ENCODE results near the gene LINS1. TPM values are rescaled to one million over a fixed set of nuclear protein-coding genes. Genes with fewer than 3 reads are reported as not detected.
A peak's percentile ranks its signal among the peaks of the same experiment; 100 is the strongest.

LINS1 gene
- polyA plus RNA-seq, 1 donor (not counting 4 experiments of a cell fraction or from before 2014, with no cell fraction given), result 19.4 TPM

GRCh38 chr15:100601163-100601562 lies 821 bp downstream of the LINS1 start:
- Histone ChIP-seq H3K4me1 (ENCODE audit: control insufficient read depth, extremely low read depth, insufficient read depth, low read length) (peaks cover 37% of the 10 kb centered on the region), H3K36me3 (ENCODE audit: control insufficient read depth in 2 of 2, extremely low read depth in 1 of 2, insufficient read depth in 2 of 2, low read length in 2 of 2) (peaks cover 0 to 4% of the 10 kb centered on the region in 2 experiments), H3K9me3 (ENCODE audit: control insufficient read depth, low read depth, low read length) (no peaks in the 10 kb centered on the region), H3K9ac (ENCODE audit: control insufficient read depth, extremely low read depth, insufficient read depth, low read length) (peak overlapping the region; percentile 95), H3K4me3 (ENCODE audit: control insufficient read depth in 2 of 3, extremely low read depth in 1 of 3, insufficient read depth in 2 of 3, low read depth in 1 of 3, low read length in 3 of 3) (peak overlapping the region; percentile 85 to 100 (median 99)), H2AFZ (ENCODE audit: control insufficient read depth, low read length) (peak overlapping the region; percentile 80), H3K27me3 (ENCODE audit: control insufficient read depth, extremely low read depth, insufficient read depth, low read length) (no peaks in the 10 kb centered on the region), H3K4me2 (ENCODE audit: control insufficient read depth, extremely low read depth, insufficient read depth, low read depth, low read length) (peak overlapping the region; percentile 100), H3K27ac (ENCODE audit: control insufficient read depth, insufficient read depth, low read length) (peak overlapping the region; percentile 90), H3K9me1 (ENCODE audit: control insufficient read depth, extremely low read depth, insufficient read depth, low read length) (no peaks in the 10 kb centered on the region), H3K79me2 (ENCODE audit: control insufficient read depth, insufficient read depth, low read length) (peaks cover 83% of the 10 kb centered on the region), H4K20me1 (ENCODE audit: control insufficient read depth, extremely low read depth, insufficient read depth, low read length) (no peaks in the 10 kb centered on the region)
- DNase-seq (ENCODE audit: low read depth, low spot score) (no peak), FAIRE-seq (no peak)
- dilution Hi-C loops (cut with MboI; ENCODE audit: extremely low pct_ligation_motif_present, low sequenced_read_pairs), result no loop called here
- TF ChIP-seq EZH2 (IDR thresholded peaks at IDR 0.05; ENCODE audit: low read length) (no peak), CTCF (optimal IDR thresholded peaks at IDR 0.05 in 1 of 3, IDR thresholded peaks at IDR 0.05 in 1 of 3, conservative IDR thresholded peaks at IDR 0.05 in 1 of 3; ENCODE audit: extremely low read depth in 1 of 3, insufficient read depth in 2 of 3, low read length in 3 of 3) (no peak)

- H3K36me3 ChIP-seq (ENCODE audit: control insufficient read depth in 2 of 2, extremely low read depth in 1 of 2, insufficient read depth in 2 of 2, low read length in 2 of 2), result no peaks in the 10 kb centered on the region
- H3K4me1 ChIP-seq (ENCODE audit: control insufficient read depth, extremely low read depth, insufficient read depth, low read length), result peaks cover 36% of the 10 kb centered on the region
- H3K27ac ChIP-seq (ENCODE audit: control insufficient read depth, insufficient read depth, low read length), result no peak overlapping the region
- TF ChIP-seq EZH2 (IDR thresholded peaks at IDR 0.05; ENCODE audit: low read length) (no peak), CTCF (optimal IDR thresholded peaks at IDR 0.05 in 1 of 3, IDR thresholded peaks at IDR 0.05 in 1 of 3, conservative IDR thresholded peaks at IDR 0.05 in 1 of 3; ENCODE audit: extremely low read depth in 1 of 3, insufficient read depth in 2 of 3, low read length in 3 of 3) (no peak)
- H3K9ac ChIP-seq (ENCODE audit: control insufficient read depth, extremely low read depth, insufficient read depth, low read length), result no peak overlapping the region
- no peaks in the 10 kb centered on the region for H3K9me1 ChIP-seq (ENCODE audit: control insufficient read depth, extremely low read depth, insufficient read depth, low read length)
- dilution Hi-C loops (cut with MboI; ENCODE audit: extremely low pct_ligation_motif_present, low sequenced_read_pairs), result no loop called here
- H3K27me3 ChIP-seq (ENCODE audit: control insufficient read depth, extremely low read depth, insufficient read depth, low read length), result no peaks in the 10 kb centered on the region
- DNase-seq (ENCODE audit: low read depth, low spot score), result no peak
- no peak overlapping the region for H3K4me2 ChIP-seq (ENCODE audit: control insufficient read depth, extremely low read depth, insufficient read depth, low read depth, low read length)
- H3K4me3 ChIP-seq (ENCODE audit: control insufficient read depth in 2 of 3, extremely low read depth in 1 of 3, insufficient read depth in 2 of 3, low read depth in 1 of 3, low read length in 3 of 3), result no peak overlapping the region
- H3K9me3 ChIP-seq (ENCODE audit: control insufficient read depth, low read depth, low read length), result no peaks in the 10 kb centered on the region
- FAIRE-seq, result no peak
- no peak overlapping the region for H2AFZ ChIP-seq (ENCODE audit: control insufficient read depth, low read length)
- H4K20me1 ChIP-seq (ENCODE audit: control insufficient read depth, extremely low read depth, insufficient read depth, low read length), result no peaks in the 10 kb centered on the region
- H3K79me2 ChIP-seq (ENCODE audit: control insufficient read depth, insufficient read depth, low read length), result peaks cover 83% of the 10 kb centered on the region
Observed at GRCh38 chr15:100598655-100599054, 3.3 kb downstream of the LINS1 start.

Measured in keratinocyte (primary cell).